CD4-positive, alpha-beta T cell treated with Interleukin-15 for 1 hour (primary cell): ENCODE results near the gene HS2ST1.

Experiments used
- DNase-seq: peaks from one replicate; pipeline ENCODE4 v3.0.0-alpha.2; 2020

HS2ST1 gene

GRCh38 chr1:87074001-87074795 lies 159.8 kb downstream of the HS2ST1 start:
- no peak for DNase-seq

GRCh38 chr1:87077959-87078639 lies 163.7 kb downstream of the HS2ST1 start:
- no peak for DNase-seq

GRCh38 chr1:87084244-87084836 lies 169.9 kb downstream of the HS2ST1 start:
- no peak for DNase-seq

- no peak for DNase-seq
Measured at GRCh38 chr1:87086120-87086519, 171.7 kb downstream of the HS2ST1 start.

GRCh38 chr1:87089070-87089736 lies 174.8 kb downstream of the HS2ST1 start:
- DNase-seq = no peak

- DNase-seq = no peak
Measured at GRCh38 chr1:87089823-87090222, 175.4 kb downstream of the HS2ST1 start.

GRCh38 chr1:87091425-87091824 lies 177.0 kb downstream of the HS2ST1 start:
- DNase-seq = no peak

- no peak for DNase-seq
Measured at GRCh38 chr1:87092846-87093245, 178.4 kb downstream of the HS2ST1 start.

- DNase-seq = no peak
Measured at GRCh38 chr1:87093286-87093685, 178.9 kb downstream of the HS2ST1 start.

GRCh38 chr1:87094238-87094637 lies 179.8 kb downstream of the HS2ST1 start:
- DNase-seq = no peak

GRCh38 chr1:87100271-87100670 lies 185.8 kb downstream of the HS2ST1 start:
- no peak for DNase-seq

GRCh38 chr1:87103074-87103473 lies 188.6 kb downstream of the HS2ST1 start:
- DNase-seq = no peak

GRCh38 chr1:87104140-87104539 lies 189.7 kb downstream of the HS2ST1 start:
- DNase-seq = no peak

- no peak for DNase-seq
Measured at GRCh38 chr1:87104945-87105344, 190.5 kb downstream of the HS2ST1 start.

- no peak for DNase-seq
Measured at GRCh38 chr1:87106144-87106543, 191.7 kb downstream of the HS2ST1 start.

GRCh38 chr1:87106867-87107266 lies 192.4 kb downstream of the HS2ST1 start:
- no peak for DNase-seq

GRCh38 chr1:87108228-87108627 lies 193.8 kb downstream of the HS2ST1 start:
- no peak for DNase-seq

GRCh38 chr1:87108814-87109411 lies 194.5 kb downstream of the HS2ST1 start:
- DNase-seq = no peak

- no peak for DNase-seq
Measured at GRCh38 chr1:87111659-87112371, 197.4 kb downstream of the HS2ST1 start.

GRCh38 chr1:87113313-87113712 lies 198.9 kb downstream of the HS2ST1 start:
- no peak for DNase-seq

GRCh38 chr1:87115317-87115890 lies 201.0 kb downstream of the HS2ST1 start:
- no peak for DNase-seq

GRCh38 chr1:87115891-87116290 lies 201.5 kb downstream of the HS2ST1 start:
- DNase-seq = no peak
